Activated CD8-positive, alpha-beta memory T cell treated with anti-CD3 and anti-CD28 coated beads for 24 hours (primary cell): ENCODE results near the gene FAM53A.

Experiments used
- DNase-seq: peaks from one replicate; pipeline ENCODE4 v3.0.0-alpha.2; 2020

Gene FAM53A

GRCh38 chr4:1637580-1638271 lies 46.4 kb downstream of the FAM53A start:
- DNase-seq = no peak

- no peak for DNase-seq
These were observed 47.5 kb downstream of the FAM53A start for GRCh38 chr4:1636490-1637211.

GRCh38 chr4:1635464-1635863 lies 48.6 kb downstream of the FAM53A start:
- no peak for DNase-seq

GRCh38 chr4:1633993-1634392 lies 50.1 kb downstream of the FAM53A start:
- no peak for DNase-seq

- DNase-seq = no peak
These were observed 51.7 kb downstream of the FAM53A start for GRCh38 chr4:1632109-1633104.

GRCh38 chr4:1631136-1631535 lies 53.0 kb downstream of the FAM53A start:
- no peak for DNase-seq

GRCh38 chr4:1630266-1630665 lies 53.8 kb downstream of the FAM53A start:
- DNase-seq = no peak

GRCh38 chr4:1629699-1630083 lies 54.4 kb downstream of the FAM53A start:
- DNase-seq = no peak

- peak; percentile 89 for DNase-seq
These were observed 55.0 kb downstream of the FAM53A start for GRCh38 chr4:1628892-1629698.

GRCh38 chr4:1627417-1628313 lies 56.4 kb downstream of the FAM53A start:
- no peak for DNase-seq

- no peak for DNase-seq
These were observed 57.2 kb downstream of the FAM53A start for GRCh38 chr4:1626941-1627340.

- DNase-seq = no peak
These were observed 58.0 kb downstream of the FAM53A start for GRCh38 chr4:1626151-1626550.

GRCh38 chr4:1625600-1626138 lies 58.4 kb downstream of the FAM53A start:
- DNase-seq = no peak

- no peak for DNase-seq
These were observed 59.6 kb downstream of the FAM53A start for GRCh38 chr4:1624519-1624910.

- DNase-seq = no peak
These were observed 60.1 kb downstream of the FAM53A start for GRCh38 chr4:1623821-1624518.

- DNase-seq = no peak
These were observed 60.7 kb downstream of the FAM53A start for GRCh38 chr4:1623400-1623799.

- DNase-seq = no peak
These were observed 61.2 kb downstream of the FAM53A start for GRCh38 chr4:1622956-1623355.

GRCh38 chr4:1622238-1622637 lies 61.9 kb downstream of the FAM53A start:
- DNase-seq = no peak

- no peak for DNase-seq
These were observed 62.6 kb downstream of the FAM53A start for GRCh38 chr4:1621526-1621925.

- DNase-seq = no peak
These were observed 64.9 kb downstream of the FAM53A start for GRCh38 chr4:1619151-1619672.
